ENCODE results near the gene SCUBE1.

SCUBE1 gene

GRCh38 chr22:43344520-43344787 lies 1.3 kb upstream of the SCUBE1 start:
- peaks cover 2% of the 10 kb centered on the region for H3K36me3 Mint-ChIP-seq
- peaks cover 36% of the 10 kb centered on the region for H3K27me3 Mint-ChIP-seq
- ATAC-seq (ENCODE audit: low read depth) (no peak), DNase-seq (ENCODE audit: low spot score in 2 of 2) (no peak)
- H3K4me3 Mint-ChIP-seq: peak overlapping the region; percentile 43
- no peak overlapping the region for H3K27ac Mint-ChIP-seq
- peaks cover 12% of the 10 kb centered on the region for H3K4me1 Mint-ChIP-seq
- H3K9me3 Mint-ChIP-seq: no peaks in the 10 kb centered on the region

GRCh38 chr22:43343670-43344519 lies 723 bp upstream of the SCUBE1 start:
- Mint-ChIP-seq H3K4me3 (no peak overlapping the region), H3K36me3 (peaks cover 2% of the 10 kb centered on the region), H3K9me3 (no peaks in the 10 kb centered on the region), H3K27ac (no peak overlapping the region), H3K4me1 (peaks cover 12% of the 10 kb centered on the region), H3K27me3 (peaks cover 36% of the 10 kb centered on the region)
- ATAC-seq (ENCODE audit: low read depth) (no peak), DNase-seq (ENCODE audit: low spot score in 2 of 2) (no peak)

DNA sequence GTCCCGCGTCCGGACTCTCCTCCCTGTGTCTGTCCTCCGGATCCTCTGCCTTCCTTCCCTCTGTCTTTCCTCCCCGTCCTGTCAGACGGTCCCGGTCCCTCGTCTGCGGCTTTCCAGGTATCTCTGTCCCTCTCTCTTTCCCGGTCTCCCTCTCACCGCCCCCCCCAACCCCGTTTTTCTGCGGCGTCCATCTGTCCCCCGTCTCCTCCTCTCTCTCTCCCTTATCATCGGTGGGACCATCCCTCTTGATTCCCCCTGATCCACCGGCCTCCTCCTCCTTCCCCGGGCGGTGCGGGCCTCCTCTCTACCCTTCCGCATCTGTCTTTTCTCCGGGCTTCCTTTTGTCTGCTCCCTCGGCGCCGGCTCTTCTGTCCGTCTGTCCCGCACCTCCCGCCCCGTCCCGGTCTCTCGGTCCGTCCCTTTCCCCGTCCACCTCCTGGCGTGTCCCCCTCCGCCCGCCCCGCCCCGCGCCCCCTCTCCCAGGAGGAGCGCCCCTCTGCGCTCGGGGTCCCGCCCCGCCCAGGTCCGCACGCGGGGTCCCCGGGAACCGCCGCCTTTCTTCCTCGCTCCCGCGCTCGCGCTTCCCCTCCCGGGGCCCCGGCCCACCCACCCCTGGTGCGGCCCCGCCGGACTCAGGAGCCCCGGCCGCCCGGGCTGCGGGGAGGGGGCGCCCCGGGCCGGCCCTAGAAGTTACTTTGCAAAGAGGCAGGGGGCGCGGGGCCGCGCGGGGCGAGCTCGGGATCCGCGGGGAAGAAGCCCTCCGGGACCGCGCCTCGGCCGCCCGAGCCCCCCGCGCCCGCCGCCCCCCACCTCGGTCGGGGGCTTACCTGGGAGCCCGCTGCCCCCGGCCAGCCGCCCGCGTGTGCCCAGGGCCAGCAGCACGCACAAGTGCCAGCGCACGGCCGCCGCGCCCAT lies 568 bp downstream of the SCUBE1 start:
- peaks cover 2% of the 10 kb centered on the region for H3K36me3 Mint-ChIP-seq
- no peak overlapping the region for H3K27ac Mint-ChIP-seq
- peaks cover 12% of the 10 kb centered on the region for H3K4me1 Mint-ChIP-seq
- H3K9me3 Mint-ChIP-seq: no peaks in the 10 kb centered on the region
- H3K27me3 Mint-ChIP-seq: peaks cover 34% of the 10 kb centered on the region
- no peak for ATAC-seq (ENCODE audit: low read depth)
- no peak overlapping the region for H3K4me3 Mint-ChIP-seq
- no peak for DNase-seq (ENCODE audit: low spot score in 2 of 2)

DNA sequence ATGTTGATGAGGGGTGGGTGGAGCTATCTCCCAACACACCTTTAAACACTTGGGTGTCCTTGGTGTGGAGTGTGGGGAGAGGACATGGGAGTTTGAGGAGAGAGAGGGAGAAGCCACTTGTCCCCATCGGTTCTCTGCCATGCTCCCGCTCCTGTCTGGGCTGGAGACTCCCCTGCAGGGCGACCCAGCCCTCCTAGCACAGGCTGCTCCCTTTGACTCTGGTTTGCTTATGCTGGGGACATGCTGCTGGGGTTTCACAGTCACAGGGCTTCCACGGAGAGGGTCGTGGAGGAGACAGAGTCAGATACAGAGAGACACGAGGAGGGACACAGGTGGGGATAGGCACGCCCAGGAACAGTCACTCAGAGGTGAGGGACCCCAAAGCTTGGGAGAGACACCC lies 1.6 kb downstream of the SCUBE1 start:
- peak overlapping the region; percentile 27 for H3K4me3 Mint-ChIP-seq
- ATAC-seq (ENCODE audit: low read depth) (no peak), DNase-seq (ENCODE audit: low spot score in 2 of 2) (no peak)
- H3K27ac Mint-ChIP-seq: no peak overlapping the region
- peaks cover 2% of the 10 kb centered on the region for H3K36me3 Mint-ChIP-seq
- peaks cover 12% of the 10 kb centered on the region for H3K4me1 Mint-ChIP-seq
- H3K27me3 Mint-ChIP-seq: peaks cover 32% of the 10 kb centered on the region
- no peaks in the 10 kb centered on the region for H3K9me3 Mint-ChIP-seq

DNA sequence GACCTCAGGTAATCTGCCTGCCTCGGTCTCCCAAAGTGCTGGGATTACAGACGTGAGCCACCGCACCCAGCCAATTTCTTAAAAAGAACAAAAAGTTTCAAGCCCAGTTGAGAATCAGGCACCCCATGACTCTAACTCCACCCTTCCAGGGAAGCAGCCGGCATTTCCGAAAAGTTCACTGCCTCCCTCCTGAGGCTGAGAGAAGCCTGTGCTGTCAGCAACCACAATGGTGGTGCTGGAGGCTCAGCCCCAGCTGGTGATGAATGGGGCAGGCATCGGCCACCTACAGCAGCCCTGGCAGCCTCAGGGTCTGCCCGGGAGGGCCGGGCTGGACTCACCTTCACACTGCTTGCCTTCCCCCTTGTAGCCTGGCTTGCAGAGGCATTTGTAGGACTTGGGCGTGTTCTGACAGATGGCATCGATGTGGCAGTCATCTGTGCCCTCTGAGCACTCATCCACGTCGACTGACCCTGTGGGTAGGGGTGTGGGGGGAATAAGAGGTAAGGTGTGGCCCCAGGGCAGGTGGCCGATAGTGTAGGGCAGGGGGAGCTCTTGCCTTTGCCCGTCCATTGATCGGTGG lies 4.3 kb downstream of the SCUBE1 start:
- DNase-seq (ENCODE audit: low spot score in 2 of 2): no peak
- ATAC-seq (ENCODE audit: low read depth): no peak

GRCh38 chr22:43337946-43338345 lies 5.2 kb downstream of the SCUBE1 start:
- no peaks in the 10 kb centered on the region for H3K9me3 Mint-ChIP-seq
- H3K27ac Mint-ChIP-seq: no peak overlapping the region
- H3K27me3 Mint-ChIP-seq: peaks cover 21% of the 10 kb centered on the region
- ATAC-seq (ENCODE audit: low read depth) (no peak), DNase-seq (ENCODE audit: low spot score in 2 of 2) (no peak)
- H3K36me3 Mint-ChIP-seq: no peaks in the 10 kb centered on the region
- no peak overlapping the region for H3K4me3 Mint-ChIP-seq
- H3K4me1 Mint-ChIP-seq: peaks cover 9% of the 10 kb centered on the region

More for the DNA sequence above, 4.3 kb downstream of the SCUBE1 start:
- peaks cover 9% of the 10 kb centered on the region for H3K4me1 Mint-ChIP-seq
- no peak overlapping the region for H3K27ac Mint-ChIP-seq
- no peaks in the 10 kb centered on the region for H3K9me3 Mint-ChIP-seq
- H3K4me3 Mint-ChIP-seq: no peak overlapping the region
- no peaks in the 10 kb centered on the region for H3K36me3 Mint-ChIP-seq
- H3K27me3 Mint-ChIP-seq: peaks cover 21% of the 10 kb centered on the region

DNA sequence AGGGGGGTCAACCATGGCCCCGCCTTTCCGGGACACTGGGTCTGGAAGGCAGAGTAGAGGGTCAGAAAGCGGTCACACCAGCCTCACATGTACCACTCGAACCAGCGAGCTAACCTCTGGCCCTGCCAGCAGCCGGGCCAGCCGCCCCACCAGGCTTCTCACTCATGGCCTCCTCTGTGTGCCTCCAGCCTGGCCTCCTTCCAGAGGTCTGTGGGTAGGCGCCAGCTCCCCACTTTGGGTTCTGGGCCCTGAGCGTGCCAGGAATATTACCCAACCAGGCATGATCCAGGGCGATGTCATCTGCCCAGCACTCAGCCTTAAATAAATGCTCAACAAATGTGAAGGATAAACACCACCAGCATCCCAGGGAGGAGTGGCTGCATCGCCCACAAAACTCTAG lies 5.8 kb downstream of the SCUBE1 start:
- Mint-ChIP-seq H3K4me3 (no peak overlapping the region), H3K27ac (no peak overlapping the region), H3K27me3 (peaks cover 19% of the 10 kb centered on the region), H3K36me3 (no peaks in the 10 kb centered on the region), H3K9me3 (no peaks in the 10 kb centered on the region), H3K4me1 (peaks cover 7% of the 10 kb centered on the region)
- ATAC-seq (ENCODE audit: low read depth) (no peak), DNase-seq (ENCODE audit: low spot score in 2 of 2) (no peak)

- DNase-seq (ENCODE audit: low spot score in 2 of 2): no peak
- ATAC-seq (ENCODE audit: low read depth): no peak
- H3K9me3 Mint-ChIP-seq: no peaks in the 10 kb centered on the region
- H3K27ac Mint-ChIP-seq: no peak overlapping the region
- H3K4me1 Mint-ChIP-seq: no peaks in the 10 kb centered on the region
- H3K36me3 Mint-ChIP-seq: no peaks in the 10 kb centered on the region
- H3K4me3 Mint-ChIP-seq: no peak overlapping the region
- peaks cover under 1% of the 10 kb centered on the region for H3K27me3 Mint-ChIP-seq
Observed at GRCh38 chr22:43334378-43334777, 8.8 kb downstream of the SCUBE1 start.

DNA sequence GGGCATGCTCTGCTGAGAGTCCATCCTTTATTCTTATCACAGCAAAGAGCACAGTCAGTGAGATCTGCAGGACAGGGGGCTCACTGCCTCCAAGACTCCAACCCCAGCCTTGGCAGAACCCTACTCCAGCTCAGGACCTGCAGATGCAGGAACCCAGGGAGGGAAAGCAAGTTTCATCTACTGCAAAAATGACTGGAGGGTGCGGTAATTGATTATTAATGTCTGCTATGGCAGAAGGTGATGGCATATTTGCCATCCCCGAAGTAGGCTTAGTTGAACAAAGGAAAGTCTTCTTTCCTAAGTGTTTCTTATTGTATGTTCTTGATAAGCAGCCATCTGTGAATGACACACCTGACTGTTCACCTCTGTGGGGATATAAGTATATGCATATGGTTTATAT lies 9.2 kb downstream of the SCUBE1 start:
- Mint-ChIP-seq H3K27me3 (no peaks in the 10 kb centered on the region), H3K4me1 (no peaks in the 10 kb centered on the region), H3K36me3 (no peaks in the 10 kb centered on the region), H3K4me3 (no peak overlapping the region), H3K9me3 (no peaks in the 10 kb centered on the region), H3K27ac (no peak overlapping the region)
- no peak for DNase-seq (ENCODE audit: low spot score in 2 of 2)
- no peak for ATAC-seq (ENCODE audit: low read depth)

- no peak for ATAC-seq (ENCODE audit: low read depth)
- H3K27me3 Mint-ChIP-seq: peaks cover 2% of the 10 kb centered on the region
- no peaks in the 10 kb centered on the region for H3K4me1 Mint-ChIP-seq
- H3K9me3 Mint-ChIP-seq: no peaks in the 10 kb centered on the region
- DNase-seq (ENCODE audit: low spot score in 2 of 2): no peak
- no peaks in the 10 kb centered on the region for H3K36me3 Mint-ChIP-seq
- no peak overlapping the region for H3K4me3 Mint-ChIP-seq
- no peak overlapping the region for H3K27ac Mint-ChIP-seq
Observed at GRCh38 chr22:43333156-43333555, 10.0 kb downstream of the SCUBE1 start.

GRCh38 chr22:43331698-43332097 lies 11.5 kb downstream of the SCUBE1 start:
- Mint-ChIP-seq H3K27me3 (peaks cover 5% of the 10 kb centered on the region), H3K9me3 (no peaks in the 10 kb centered on the region), H3K27ac (no peak overlapping the region), H3K4me3 (no peak overlapping the region), H3K4me1 (no peaks in the 10 kb centered on the region), H3K36me3 (no peaks in the 10 kb centered on the region)
- DNase-seq (ENCODE audit: low spot score in 2 of 2) (no peak), ATAC-seq (ENCODE audit: low read depth) (no peak)

DNA sequence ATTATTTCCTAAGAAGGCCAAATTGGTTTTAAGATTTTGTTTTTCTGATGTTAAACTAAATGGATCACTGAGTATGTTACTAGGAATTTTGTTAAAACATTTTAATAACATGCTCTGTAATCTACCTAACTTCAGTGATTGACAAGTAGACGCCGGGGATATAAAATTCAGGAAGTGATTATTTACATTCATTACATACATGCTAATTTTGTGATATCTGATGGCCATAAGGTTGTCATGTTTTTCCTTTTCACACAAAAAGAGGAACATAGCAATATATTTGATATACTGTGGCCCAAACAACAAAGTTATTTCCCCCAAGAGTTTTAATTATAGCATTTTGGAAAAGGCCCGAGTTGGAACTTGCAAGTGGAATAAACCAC lies 12.1 kb downstream of the SCUBE1 start:
- no peak for ATAC-seq (ENCODE audit: low read depth)
- H3K4me1 Mint-ChIP-seq: no peaks in the 10 kb centered on the region

GRCh38 chr22:43330178-43331068 lies 12.7 kb downstream of the SCUBE1 start:
- no peaks in the 10 kb centered on the region for H3K9me3 Mint-ChIP-seq
- no peak overlapping the region for H3K27ac Mint-ChIP-seq
- peaks cover 6% of the 10 kb centered on the region for H3K27me3 Mint-ChIP-seq
- no peak for DNase-seq (ENCODE audit: low spot score in 2 of 2)
- no peak overlapping the region for H3K4me3 Mint-ChIP-seq
- no peak for ATAC-seq (ENCODE audit: low read depth)
- H3K36me3 Mint-ChIP-seq: no peaks in the 10 kb centered on the region
- H3K4me1 Mint-ChIP-seq: no peaks in the 10 kb centered on the region

More for the DNA sequence above, 12.1 kb downstream of the SCUBE1 start:
- Mint-ChIP-seq H3K27me3 (peaks cover 6% of the 10 kb centered on the region), H3K9me3 (no peaks in the 10 kb centered on the region), H3K27ac (no peak overlapping the region), H3K4me3 (no peak overlapping the region), H3K36me3 (no peaks in the 10 kb centered on the region)
- no peak for DNase-seq (ENCODE audit: low spot score in 2 of 2)

All from memory B cell (primary cell).